Measurements from ENCODE around the gene NCBP2L. TPM values are rescaled to one million over a fixed set of nuclear protein-coding genes. Genes with fewer than 3 reads are reported as not detected.

Gene NCBP2L
- total and polyA plus RNA-seq, 2 of the 8 experiments (the other 6 are each of a cell fraction or from before 2014, with no cell fraction given) = not detected

DNA sequence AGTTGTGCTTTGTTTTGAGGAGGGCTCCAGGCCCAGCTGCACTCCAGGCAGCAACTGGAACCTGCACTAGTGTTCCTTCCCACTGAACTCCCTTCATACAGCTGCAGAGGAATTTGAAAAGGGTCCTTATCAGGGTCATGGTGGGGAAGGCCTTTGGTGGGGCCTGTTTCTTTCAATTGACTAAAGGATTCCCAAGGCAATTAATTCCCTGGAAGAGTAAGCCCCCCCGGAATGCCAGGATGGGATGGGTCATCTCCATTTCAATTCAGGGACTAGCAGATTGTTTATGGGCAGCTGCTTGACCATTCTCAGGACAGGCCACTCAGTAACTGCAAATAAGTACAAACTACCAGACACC, 47.3 kb upstream of the NCBP2L start:
- Histone ChIP-seq H3K23me2 (ENCODE audit: low read depth, low read length) (no peaks in the 10 kb centered on the region), H3K36me3 (ENCODE audit: control insufficient read depth in 2 of 4, insufficient read depth in 4 of 4, low read length in 3 of 4) (no peaks in the 10 kb centered on the region), H2BK15ac (ENCODE audit: low read length) (no peak overlapping the region), H4K20me1 (replicated peaks in 1 of 2; ENCODE audit: control insufficient read depth in 1 of 2, insufficient read depth in 2 of 2, low read length in 2 of 2) (no peaks in the 10 kb centered on the region), H2AFZ (ENCODE audit: low read length) (no peak overlapping the region), H2BK12ac (ENCODE audit: low read depth, low read length) (no peak overlapping the region; the same call in 1 of the 2 replicates), H3K23ac (ENCODE audit: insufficient read length) (no peak overlapping the region), H2BK20ac (ENCODE audit: low read length) (no peak overlapping the region), H3K4me2 (ENCODE audit: insufficient read depth in 1 of 2, low read depth in 2 of 2, low read length in 2 of 2) (no peak overlapping the region), H3K79me1 (ENCODE audit: low read depth, low read length) (no peaks in the 10 kb centered on the region), H3K27ac (ENCODE audit: low read depth, low read length) (no peak overlapping the region), H3K4me3 (ENCODE audit: extremely low read depth in 1 of 4, insufficient read depth in 2 of 4, low read depth in 3 of 4, low read length in 4 of 4) (no peak overlapping the region), H3K18ac (ENCODE audit: extremely low read depth, low read length) (no peak overlapping the region), H4K5ac (ENCODE audit: insufficient read length, low read depth, low read length) (no peak overlapping the region), H3K14ac (ENCODE audit: insufficient read length) (no peak overlapping the region), H2AK5ac (ENCODE audit: low read depth, low read length) (no peak overlapping the region), H2BK5ac (ENCODE audit: low read depth, low read length) (no peak overlapping the region), H4K91ac (replicated peaks; ENCODE audit: insufficient read length, low read length) (no peak overlapping the region), H3K9me3 (ENCODE audit: insufficient read depth in 2 of 2, low read depth in 1 of 2, low read length in 1 of 2) (no peaks in the 10 kb centered on the region), H3K79me2 (ENCODE audit: control insufficient read depth in 1 of 2, insufficient read depth in 2 of 2, low read length in 2 of 2) (no peaks in the 10 kb centered on the region), H3K56ac (replicated peaks; ENCODE audit: insufficient read length, low read depth, low read length) (no peak overlapping the region), H3K4me1 (replicated peaks in 1 of 4; ENCODE audit: control insufficient read depth in 3 of 4, insufficient read depth in 4 of 4, low read length in 3 of 4) (peaks cover 0 to 17% (median 11%) of the 10 kb centered on the region in 4 experiments; a peak in 5 of 7 replicates), H2BK120ac (replicated peaks; ENCODE audit: low read depth, low read length) (no peak overlapping the region), H3K4ac (replicated peaks; ENCODE audit: insufficient read length, low read depth, low read length) (no peak overlapping the region), H3K27me3 (replicated peaks in 1 of 4; ENCODE audit: control insufficient read depth in 3 of 4, extremely low read depth in 1 of 4, insufficient read depth in 3 of 4, low read length in 3 of 4) (no peaks in the 10 kb centered on the region), H4K8ac (ENCODE audit: extremely low read depth, insufficient read depth, low read length) (no peak overlapping the region), H3K9ac (replicated peaks in 1 of 4; ENCODE audit: extremely low read depth in 1 of 4, low read depth in 3 of 4, low read length in 3 of 4) (no peak overlapping the region)
- 55% methylated on average over 1 of the region's 1 CpG; no CpG with 5 or more reads in 1 of the 2 experiments for WGBS, 2 experiments (ENCODE audit: extremely low coverage in 1 of 2, insufficient coverage in 1 of 2, insufficient read length in 1 of 2, insufficient replicate concordance in 2 of 2, low coverage in 1 of 2, low lambda C conversion rate in 2 of 2, missing lambda C conversion rate in 1 of 2)
- DNase-seq (ENCODE audit: low read depth in 1 of 2, low spot score in 2 of 2) = no peak
- TF ChIP-seq SIX5 (IDR thresholded peaks at IDR 0.05; ENCODE audit: low read depth, low read length) = no peak
- TF ChIP-seq EZH2 (IDR thresholded peaks at IDR 0.05; ENCODE audit: low read depth, low read length, severe bottlenecking) = no peak
- no peak for TF ChIP-seq CHD2 (IDR thresholded peaks at IDR 0.05; ENCODE audit: low read length)
- no peak for TF ChIP-seq SP4 (IDR thresholded peaks at IDR 0.05; ENCODE audit: low read length)
- no peak for TF ChIP-seq MAFK (IDR thresholded peaks at IDR 0.05; ENCODE audit: low read depth, low read length)
- TF ChIP-seq RFX5 (IDR thresholded peaks at IDR 0.05; ENCODE audit: borderline replicate concordance, low read depth, low read length) = no peak
- no peak for TF ChIP-seq TCF12 (IDR thresholded peaks at IDR 0.05; ENCODE audit: low read depth, low read length)
- TF ChIP-seq, protein P1, sequence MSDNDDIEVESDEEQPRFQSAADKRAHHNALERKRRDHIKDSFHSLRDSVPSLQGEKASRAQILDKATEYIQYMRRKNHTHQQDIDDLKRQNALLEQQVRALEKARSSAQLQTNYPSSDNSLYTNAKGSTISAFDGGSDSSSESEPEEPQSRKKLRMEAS (IDR thresholded peaks at IDR 0.05) = no peak
- POLR2A ChIA-PET (ENCODE audit: partially characterized antibody) = interaction anchor here (4.7 kb wide), 1 partner anchor 14 kb away, joined by 51 read pairs; no protein-coding TSS in a partner anchor
- CTCF ChIA-PET (ENCODE audit: partially characterized antibody) = interaction anchor here (0.9 to 4.7 kb wide), 10 partner anchors 9 to 69 kb away, joined by 3 to 50 read pairs (median 10); partner anchors contain the start of genes NCBP2L and TSC22D3
- no peak for FAIRE-seq
